ENCODE results near the gene PRDM16. TPM values are rescaled to one million over a fixed set of nuclear protein-coding genes. Genes with fewer than 3 reads are reported as not detected.

PRDM16 gene
- total and polyA plus RNA-seq, 2 of the 13 experiments (the other 11 are each of a cell fraction or from before 2014, with no cell fraction given) = 0.15 to 0.81 TPM

DNA sequence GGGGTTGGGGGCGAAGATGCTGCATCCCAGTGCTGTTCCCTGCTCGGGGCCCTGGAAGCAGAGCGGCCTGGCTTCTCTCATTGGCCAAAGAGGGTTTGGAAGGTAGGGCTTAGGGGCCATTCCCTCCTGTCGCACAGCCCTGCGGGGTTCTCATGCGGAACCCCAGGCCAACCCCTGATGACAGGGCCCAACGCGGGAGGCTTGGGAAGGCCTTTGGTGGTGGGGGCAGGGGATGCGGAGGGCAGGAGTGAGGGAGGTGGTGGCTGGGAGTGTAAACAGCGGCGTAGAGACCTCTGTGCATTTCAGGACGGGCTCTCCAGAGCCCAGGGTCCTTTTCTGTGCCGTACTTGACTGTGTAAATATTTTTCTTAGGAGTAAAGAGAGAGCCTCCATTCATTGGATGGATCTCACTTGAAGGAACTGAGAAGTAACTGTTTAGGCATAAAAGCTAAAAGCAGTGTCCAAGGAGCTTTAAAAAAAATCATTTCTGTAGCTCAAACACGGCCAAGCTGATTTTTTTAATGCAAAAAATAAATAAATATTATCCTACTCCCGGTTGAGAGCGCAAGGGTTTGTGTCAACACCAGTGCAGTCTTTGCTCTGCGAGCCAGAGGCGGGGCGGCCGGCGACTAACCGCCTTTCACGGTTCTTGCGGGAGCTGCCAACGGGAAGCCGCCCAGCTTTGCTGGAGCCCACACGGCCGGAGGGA lies 169.1 kb downstream of the PRDM16 start (continued):
- TF ChIP-seq, protein P1, sequence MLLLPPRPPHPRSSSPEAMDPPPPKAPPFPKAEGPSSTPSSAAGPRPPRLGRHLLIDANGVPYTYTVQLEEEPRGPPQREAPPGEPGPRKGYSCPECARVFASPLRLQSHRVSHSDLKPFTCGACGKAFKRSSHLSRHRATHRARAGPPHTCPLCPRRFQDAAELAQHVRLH (CRISPR knock-in tag; IDR thresholded peaks at IDR 0.05; ENCODE audit: borderline replicate concordance, low read depth) = peak; percentile 62; the same call in 1 of the 2 replicates
- TF ChIP-seq ZNF317 (CRISPR knock-in tag; IDR thresholded peaks at IDR 0.05) (no peak), ZNF839 (CRISPR knock-in tag; IDR thresholded peaks at IDR 0.05; ENCODE audit: borderline replicate concordance) (no peak), CAMTA2 (CRISPR knock-in tag; IDR thresholded peaks at IDR 0.05; ENCODE audit: borderline replicate concordance) (no peak), KLF12 (CRISPR knock-in tag; IDR thresholded peaks at IDR 0.05; ENCODE audit: borderline replicate concordance) (no peak), ZFY (CRISPR knock-in tag; IDR thresholded peaks at IDR 0.05) (peak; percentile 73), NFYC (CRISPR knock-in tag; IDR thresholded peaks at IDR 0.05) (no peak; the same call in 1 of the 2 replicates), ZNF543 (CRISPR knock-in tag; IDR thresholded peaks at IDR 0.05) (no peak), HNRNPH1 (optimal IDR thresholded peaks at IDR 0.05; ENCODE audit: low read depth, low read length) (no peak), FOXA3 (CRISPR knock-in tag; IDR thresholded peaks at IDR 0.05) (peak; percentile 86), RORA (CRISPR knock-in tag; IDR thresholded peaks at IDR 0.05) (no peak), SMC3 (IDR thresholded peaks at IDR 0.05; ENCODE audit: low read length) (no peak), ZNF24 (IDR thresholded peaks at IDR 0.05) (no peak), PCBP1 (IDR thresholded peaks at IDR 0.05; ENCODE audit: borderline replicate concordance, low read depth, low read length) (no peak), ZNF460 (CRISPR knock-in tag; IDR thresholded peaks at IDR 0.05; ENCODE audit: borderline replicate concordance) (no peak), ZNF124 (CRISPR knock-in tag; IDR thresholded peaks at IDR 0.05) (0 out of 2 replicates have a peak, but pooled peaks have one; percentile 15), ZNF510 (CRISPR knock-in tag; IDR thresholded peaks at IDR 0.05; ENCODE audit: low read depth) (no peak), ZNF567 (CRISPR knock-in tag; IDR thresholded peaks at IDR 0.05; ENCODE audit: borderline replicate concordance) (no peak), SRSF1 (optimal IDR thresholded peaks at IDR 0.05; ENCODE audit: low read depth, low read length) (no peak), FOXP1 (IDR thresholded peaks at IDR 0.05) (no peak), FOXP1 (CRISPR knock-in tag; IDR thresholded peaks at IDR 0.05) (peak; percentile 47)
- TF ChIP-seq, protein P2, sequence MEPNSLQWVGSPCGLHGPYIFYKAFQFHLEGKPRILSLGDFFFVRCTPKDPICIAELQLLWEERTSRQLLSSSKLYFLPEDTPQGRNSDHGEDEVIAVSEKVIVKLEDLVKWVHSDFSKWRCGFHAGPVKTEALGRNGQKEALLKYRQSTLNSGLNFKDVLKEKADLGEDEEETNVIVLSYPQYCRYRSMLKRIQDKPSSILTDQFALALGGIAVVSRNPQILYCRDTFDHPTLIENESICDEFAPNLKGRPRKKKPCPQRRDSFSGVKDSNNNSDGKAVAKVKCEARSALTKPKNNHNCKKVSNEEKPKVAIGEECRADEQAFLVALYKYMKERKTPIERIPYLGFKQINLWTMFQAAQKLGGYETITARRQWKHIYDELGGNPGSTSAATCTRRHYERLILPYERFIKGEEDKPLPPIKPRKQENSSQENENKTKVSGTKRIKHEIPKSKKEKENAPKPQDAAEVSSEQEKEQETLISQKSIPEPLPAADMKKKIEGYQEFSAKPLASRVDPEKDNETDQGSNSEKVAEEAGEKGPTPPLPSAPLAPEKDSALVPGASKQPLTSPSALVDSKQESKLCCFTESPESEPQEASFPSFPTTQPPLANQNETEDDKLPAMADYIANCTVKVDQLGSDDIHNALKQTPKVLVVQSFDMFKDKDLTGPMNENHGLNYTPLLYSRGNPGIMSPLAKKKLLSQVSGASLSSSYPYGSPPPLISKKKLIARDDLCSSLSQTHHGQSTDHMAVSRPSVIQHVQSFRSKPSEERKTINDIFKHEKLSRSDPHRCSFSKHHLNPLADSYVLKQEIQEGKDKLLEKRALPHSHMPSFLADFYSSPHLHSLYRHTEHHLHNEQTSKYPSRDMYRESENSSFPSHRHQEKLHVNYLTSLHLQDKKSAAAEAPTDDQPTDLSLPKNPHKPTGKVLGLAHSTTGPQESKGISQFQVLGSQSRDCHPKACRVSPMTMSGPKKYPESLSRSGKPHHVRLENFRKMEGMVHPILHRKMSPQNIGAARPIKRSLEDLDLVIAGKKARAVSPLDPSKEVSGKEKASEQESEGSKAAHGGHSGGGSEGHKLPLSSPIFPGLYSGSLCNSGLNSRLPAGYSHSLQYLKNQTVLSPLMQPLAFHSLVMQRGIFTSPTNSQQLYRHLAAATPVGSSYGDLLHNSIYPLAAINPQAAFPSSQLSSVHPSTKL (CRISPR knock-in tag; IDR thresholded peaks at IDR 0.05) = peak; percentile 33; the same call in 1 of the 2 replicates
- TF ChIP-seq, protein P3, sequence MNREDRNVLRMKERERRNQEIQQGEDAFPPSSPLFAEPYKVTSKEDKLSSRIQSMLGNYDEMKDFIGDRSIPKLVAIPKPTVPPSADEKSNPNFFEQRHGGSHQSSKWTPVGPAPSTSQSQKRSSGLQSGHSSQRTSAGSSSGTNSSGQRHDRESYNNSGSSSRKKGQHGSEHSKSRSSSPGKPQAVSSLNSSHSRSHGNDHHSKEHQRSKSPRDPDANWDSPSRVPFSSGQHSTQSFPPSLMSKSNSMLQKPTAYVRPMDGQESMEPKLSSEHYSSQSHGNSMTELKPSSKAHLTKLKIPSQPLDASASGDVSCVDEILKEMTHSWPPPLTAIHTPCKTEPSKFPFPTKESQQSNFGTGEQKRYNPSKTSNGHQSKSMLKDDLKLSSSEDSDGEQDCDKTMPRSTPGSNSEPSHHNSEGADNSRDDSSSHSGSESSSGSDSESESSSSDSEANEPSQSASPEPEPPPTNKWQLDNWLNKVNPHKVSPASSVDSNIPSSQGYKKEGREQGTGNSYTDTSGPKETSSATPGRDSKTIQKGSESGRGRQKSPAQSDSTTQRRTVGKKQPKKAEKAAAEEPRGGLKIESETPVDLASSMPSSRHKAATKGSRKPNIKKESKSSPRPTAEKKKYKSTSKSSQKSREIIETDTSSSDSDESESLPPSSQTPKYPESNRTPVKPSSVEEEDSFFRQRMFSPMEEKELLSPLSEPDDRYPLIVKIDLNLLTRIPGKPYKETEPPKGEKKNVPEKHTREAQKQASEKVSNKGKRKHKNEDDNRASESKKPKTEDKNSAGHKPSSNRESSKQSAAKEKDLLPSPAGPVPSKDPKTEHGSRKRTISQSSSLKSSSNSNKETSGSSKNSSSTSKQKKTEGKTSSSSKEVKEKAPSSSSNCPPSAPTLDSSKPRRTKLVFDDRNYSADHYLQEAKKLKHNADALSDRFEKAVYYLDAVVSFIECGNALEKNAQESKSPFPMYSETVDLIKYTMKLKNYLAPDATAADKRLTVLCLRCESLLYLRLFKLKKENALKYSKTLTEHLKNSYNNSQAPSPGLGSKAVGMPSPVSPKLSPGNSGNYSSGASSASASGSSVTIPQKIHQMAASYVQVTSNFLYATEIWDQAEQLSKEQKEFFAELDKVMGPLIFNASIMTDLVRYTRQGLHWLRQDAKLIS (CRISPR knock-in tag; IDR thresholded peaks at IDR 0.05) = no peak
